HG02938 (cell line): ENCODE results near the gene REV1.
"Not testable (repeated sequence)": the region's sequence is repeated elsewhere in the genome, so short reads cannot be mapped to it uniquely, and the experiment has no call there.

Experiments
- ATAC-seq: cut with Tn5 transposase; IDR thresholded peaks from one replicate; pipeline ENCODE4 v1.9.1; 2021; ENCODE audit warnings: mild to moderate bottlenecking, moderate library complexity; ENCODE audit not compliant: unreplicated experiment

REV1 gene

GRCh38 chr2:99365661-99366060 is 124.2 kb downstream of the REV1 start:
- ATAC-seq = no peak

- no peak for ATAC-seq
These were observed 133.0 kb downstream of the REV1 start for GRCh38 chr2:99356853-99357252.

- not testable (repeated sequence) for ATAC-seq
These were observed 135.0 kb downstream of the REV1 start for GRCh38 chr2:99354825-99355224.

GRCh38 chr2:99354070-99354469 is 135.7 kb downstream of the REV1 start:
- no peak for ATAC-seq
